ENCODE data around the gene ZFP57.
"Not testable (repeated sequence)": the region's sequence is repeated elsewhere in the genome, so short reads cannot be mapped to it uniquely, and the experiment has no call there.

The ZFP57 gene

GRCh38 chr6:29696147-29697125 lies 15.5 kb upstream of the ZFP57 start:
- DNase-seq (ENCODE audit: low read depth) = peak; percentile 50

DNA sequence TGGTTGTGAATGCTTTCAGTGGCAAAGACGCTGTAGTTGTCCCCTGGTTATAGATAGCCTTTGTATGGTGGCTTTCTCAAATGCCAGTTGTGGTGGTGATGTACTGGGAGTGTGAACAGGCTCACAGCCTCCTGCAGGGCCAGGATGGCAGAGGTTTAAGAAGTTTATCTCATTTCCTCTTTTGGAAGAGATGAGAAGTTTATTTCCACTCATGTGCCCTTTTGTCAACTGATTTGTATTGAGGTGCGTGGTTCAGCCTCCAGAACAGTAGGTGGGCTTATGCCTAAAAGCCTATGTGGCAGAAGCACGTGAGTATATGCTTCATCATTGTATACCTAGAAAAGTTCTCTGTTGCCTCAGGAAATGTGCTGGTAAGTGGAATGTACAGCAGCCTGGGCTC lies 13.7 kb upstream of the ZFP57 start:
- DNase-seq (ENCODE audit: low read depth) = no peak

- DNase-seq (ENCODE audit: low read depth) = no peak
Observed at GRCh38 chr6:29685718-29686326, 4.9 kb upstream of the ZFP57 start.

DNA sequence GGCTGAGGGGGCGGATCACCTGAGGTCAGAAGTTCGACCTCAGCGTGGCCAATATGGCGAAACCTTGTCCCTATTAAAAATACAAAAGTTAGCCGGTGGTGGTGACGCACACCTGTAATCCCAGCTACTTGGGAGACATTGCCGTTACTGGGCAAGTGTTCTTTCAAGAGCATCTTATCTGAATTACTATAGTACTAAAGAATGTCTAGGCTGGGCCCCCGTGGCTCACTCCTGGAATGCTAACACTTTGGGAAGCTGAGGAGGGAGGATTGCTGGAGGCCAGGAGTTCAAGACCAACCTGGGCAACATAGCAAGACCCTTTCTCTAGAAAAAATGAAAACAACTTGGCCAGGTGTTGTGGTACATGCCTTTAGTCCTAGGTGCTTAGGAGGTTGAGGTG lies 859 bp upstream of the ZFP57 start:
- DNase-seq (ENCODE audit: low read depth) = peak; percentile 14

DNA sequence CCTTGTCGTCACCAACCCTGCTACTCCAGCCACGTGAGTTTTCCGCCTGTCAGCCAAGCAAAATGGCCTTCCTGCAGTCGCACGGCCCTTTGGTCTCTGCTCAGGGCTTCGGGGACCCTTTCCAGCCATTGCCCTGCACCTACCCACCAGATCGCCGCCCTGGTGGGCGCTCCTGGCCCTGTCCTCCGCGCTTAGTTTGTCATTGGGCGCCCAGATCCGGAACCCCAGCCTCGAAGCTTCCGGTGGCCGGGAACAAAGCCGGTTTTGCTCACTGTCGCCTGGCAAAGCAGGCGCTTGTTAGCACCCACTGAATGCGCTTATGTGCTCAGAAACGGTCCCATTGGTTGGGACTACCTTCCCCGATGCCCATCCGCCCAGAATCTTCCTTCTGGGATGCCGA lies 536 bp downstream of the ZFP57 start:
- DNase-seq (ENCODE audit: low read depth) = no peak

DNA sequence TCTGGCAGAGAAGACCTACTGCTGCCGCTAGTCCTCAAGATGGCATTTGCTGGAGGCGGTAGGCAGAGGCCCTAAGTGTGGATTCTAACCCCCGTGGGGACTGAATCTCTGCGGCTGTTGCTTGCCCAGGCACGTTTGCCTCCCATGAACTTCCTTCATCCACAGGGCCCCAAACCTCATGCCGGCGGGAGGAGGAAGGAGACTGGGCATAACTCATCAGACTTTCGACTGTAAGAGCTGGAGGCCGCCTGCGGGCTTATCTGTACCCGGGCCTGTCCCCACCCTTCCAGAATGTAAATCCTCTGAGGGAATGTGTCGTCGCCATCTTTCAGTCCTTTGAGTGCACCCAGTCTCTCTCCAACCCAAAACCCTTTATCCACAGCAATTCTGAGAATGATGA lies 990 bp downstream of the ZFP57 start:
- DNase-seq (ENCODE audit: low read depth) = no peak

- DNase-seq (ENCODE audit: low read depth) = peak; percentile 65
Observed at GRCh38 chr6:29678114-29678513, 2.8 kb downstream of the ZFP57 start.

- DNase-seq (ENCODE audit: low read depth) = peak; percentile 49
Observed at GRCh38 chr6:29676981-29677601, 3.9 kb downstream of the ZFP57 start.

GRCh38 chr6:29675561-29675960 lies 5.4 kb downstream of the ZFP57 start:
- no peak for DNase-seq (ENCODE audit: low read depth)

- no peak for DNase-seq (ENCODE audit: low read depth)
Observed at GRCh38 chr6:29674008-29674407, 6.9 kb downstream of the ZFP57 start.

DNA sequence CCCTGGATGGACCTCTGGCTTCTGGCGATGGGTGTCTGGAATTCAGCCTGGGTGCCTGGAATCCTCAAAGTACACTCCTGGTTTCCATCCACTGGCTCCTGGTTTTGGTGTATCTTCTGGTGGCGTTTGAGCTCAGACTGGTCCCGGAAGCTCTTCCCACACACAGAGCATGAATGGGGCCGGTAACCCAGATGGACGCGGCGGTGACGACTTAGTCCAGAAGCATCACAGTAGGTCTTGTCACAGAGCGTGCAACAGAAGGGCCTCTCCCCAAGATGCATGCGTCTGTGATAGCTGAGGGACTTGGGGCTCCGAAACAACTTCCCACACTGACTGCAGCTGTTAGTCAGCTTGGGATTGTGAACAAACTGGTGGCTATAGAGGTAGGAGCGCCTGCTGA lies 7.8 kb downstream of the ZFP57 start:
- no peak for DNase-seq (ENCODE audit: low read depth)

DNA sequence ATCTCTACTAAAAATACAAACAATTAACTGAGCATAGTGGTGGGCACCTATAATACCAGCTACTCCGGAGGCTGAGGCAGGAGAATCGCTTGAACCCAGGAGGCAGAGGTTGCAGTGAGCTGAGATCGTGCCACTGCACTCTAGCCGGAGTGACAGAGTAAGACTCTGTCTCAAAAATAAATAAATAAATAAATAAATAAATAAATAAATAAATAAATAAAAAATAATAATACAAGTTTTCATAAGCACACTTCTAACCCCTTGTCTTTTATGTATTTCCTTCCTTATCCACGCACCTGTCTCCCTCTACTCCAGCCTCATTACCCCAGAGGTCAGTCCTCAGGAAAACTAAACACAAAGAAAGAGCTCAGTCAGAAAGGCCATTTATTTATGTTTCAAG lies 8.8 kb downstream of the ZFP57 start:
- DNase-seq (ENCODE audit: low read depth) = not testable (repeated sequence)

- no peak for DNase-seq (ENCODE audit: low read depth)
Observed at GRCh38 chr6:29671026-29671425, 9.9 kb downstream of the ZFP57 start.

DNA sequence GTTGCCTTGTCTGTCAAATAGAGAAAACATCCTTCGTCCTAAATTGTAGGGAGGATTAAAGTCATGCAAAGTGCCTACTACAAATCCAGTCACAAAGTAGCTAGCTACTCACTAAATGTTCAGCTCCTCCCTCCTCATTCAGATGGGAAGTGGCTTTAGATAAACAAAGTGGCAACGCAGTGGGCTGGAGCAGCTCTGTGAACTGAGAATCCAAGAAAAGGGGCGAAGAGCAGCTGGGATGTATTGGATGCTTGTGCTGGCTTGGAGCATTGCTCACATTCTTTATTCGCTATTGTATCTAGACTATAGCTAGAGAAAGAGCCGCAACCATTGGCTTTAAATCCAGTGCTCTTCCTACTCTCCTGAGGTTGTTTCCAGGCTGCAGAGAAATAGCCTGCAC lies 13.8 kb downstream of the ZFP57 start:
- DNase-seq (ENCODE audit: low read depth) = no peak

DNA sequence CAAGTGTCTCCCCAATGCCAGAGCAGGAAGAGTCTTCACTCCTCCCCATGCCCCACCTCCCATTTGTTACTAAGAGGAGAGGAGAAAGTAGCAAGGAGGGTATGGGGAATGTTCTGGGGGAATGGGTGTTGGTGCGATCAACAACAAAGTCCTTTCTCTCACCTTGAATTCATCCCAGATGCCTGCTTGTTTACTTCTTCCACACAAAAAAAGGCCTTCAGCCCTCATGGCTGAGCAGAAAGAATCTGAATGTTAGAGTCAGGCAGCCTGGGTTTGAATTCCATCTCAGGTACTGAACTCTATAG lies 14.2 kb downstream of the ZFP57 start:
- no peak for DNase-seq (ENCODE audit: low read depth)

DNA sequence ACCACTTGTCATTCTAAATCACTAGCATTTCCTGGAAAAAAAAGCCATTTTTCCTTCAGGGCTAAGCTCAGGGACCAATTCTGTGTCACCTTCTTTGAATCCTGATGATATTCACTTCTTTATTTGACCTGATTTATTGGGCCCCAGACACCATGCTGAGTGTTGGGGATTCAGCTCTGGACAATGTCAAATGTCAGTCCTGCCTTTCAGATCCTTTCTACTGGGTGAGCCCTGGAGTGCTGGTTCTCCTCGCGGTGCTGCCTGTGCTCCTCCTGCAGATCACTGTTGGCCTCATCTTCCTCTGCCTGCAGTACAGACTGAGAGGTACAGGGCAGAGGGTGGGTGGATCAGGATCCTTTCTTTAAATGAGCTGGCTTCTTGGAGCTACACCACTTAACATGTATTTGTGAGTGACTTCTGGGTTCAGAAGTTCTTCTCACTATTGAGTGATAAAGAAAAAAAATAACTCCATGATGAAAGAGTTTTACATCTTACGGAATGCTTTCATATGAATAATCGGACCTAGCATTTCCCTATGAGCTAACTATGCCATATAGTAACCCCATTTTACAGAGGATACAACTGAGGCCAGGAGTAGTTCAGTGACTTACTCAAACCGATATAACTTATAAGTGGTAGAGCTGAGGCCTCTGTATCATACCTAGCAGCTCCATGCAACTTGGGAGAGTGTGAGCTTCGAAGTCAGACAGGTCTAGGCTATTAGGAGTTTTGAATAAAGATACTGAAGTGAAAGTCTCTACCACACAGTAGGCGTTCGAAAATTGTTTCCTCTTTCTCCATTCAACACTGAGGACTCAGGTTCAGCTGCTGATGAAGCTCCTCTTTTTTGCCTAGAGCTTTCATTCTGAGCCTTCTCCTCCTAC lies 14.8 kb downstream of the ZFP57 start:
- no peak for DNase-seq (ENCODE audit: low read depth)

- no peak for DNase-seq (ENCODE audit: low read depth)
Observed at GRCh38 chr6:29663300-29664042, 17.5 kb downstream of the ZFP57 start.

- DNase-seq (ENCODE audit: low read depth) = not testable (repeated sequence)
Observed at GRCh38 chr6:29661502-29662141, 19.3 kb downstream of the ZFP57 start.

DNA sequence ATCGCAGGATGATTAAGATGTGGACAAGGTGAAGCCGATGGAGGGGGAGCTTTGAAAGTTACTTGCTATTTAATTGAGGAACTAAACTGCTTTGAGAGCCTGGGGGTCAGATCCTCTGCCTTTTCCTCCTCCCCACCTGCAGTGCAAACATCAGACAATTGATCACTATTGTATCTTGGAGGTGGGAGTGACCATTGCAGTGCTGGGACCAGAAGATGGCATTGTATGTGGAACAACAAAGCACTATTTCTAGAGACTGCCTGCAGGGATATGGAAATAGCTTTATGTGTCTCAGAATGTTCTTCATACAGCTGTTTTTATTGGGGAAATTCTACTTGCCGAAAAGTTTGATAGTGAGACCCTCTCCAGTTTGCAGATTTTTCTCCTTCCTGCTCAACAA lies 19.9 kb downstream of the ZFP57 start:
- no peak for DNase-seq (ENCODE audit: low read depth)

- no peak for DNase-seq (ENCODE audit: low read depth)
Observed at GRCh38 chr6:29656798-29657197, 24.2 kb downstream of the ZFP57 start, which contains the start of gene MOG. MOG (plus strand) TSS chr6:29657092; CDS start chr6:29657210, 118 bp downstream.

GRCh38 chr6:29656157-29656556 lies 24.8 kb downstream of the ZFP57 start:
- DNase-seq (ENCODE audit: low read depth) = no peak
